Measurements from ENCODE around the gene NR4A3.
"Not testable (repeated sequence)": the region's sequence is repeated elsewhere in the genome, so short reads cannot be mapped to it uniquely, and the experiment has no call there.

NR4A3 gene

DNA sequence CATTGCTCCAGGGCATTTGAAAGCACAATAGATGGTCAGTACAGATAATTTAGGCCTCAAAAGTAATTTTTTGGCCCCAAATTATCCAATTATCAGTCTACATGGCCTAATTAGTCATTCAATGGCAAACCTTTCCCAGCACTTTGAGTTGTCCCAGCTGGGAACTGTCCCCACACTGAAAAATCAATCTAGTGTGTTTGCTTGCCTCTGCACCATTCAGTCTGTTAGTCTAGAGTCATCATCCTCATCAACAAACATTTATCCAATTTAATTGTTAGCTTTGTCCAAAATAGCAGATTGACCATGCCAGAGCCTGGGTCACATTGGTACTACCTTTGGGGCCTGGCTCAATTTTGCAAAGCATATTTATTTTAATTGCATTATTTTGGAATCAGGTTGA lies 13.9 kb downstream of the NR4A3 start:
- FAIRE-seq = no peak

DNA sequence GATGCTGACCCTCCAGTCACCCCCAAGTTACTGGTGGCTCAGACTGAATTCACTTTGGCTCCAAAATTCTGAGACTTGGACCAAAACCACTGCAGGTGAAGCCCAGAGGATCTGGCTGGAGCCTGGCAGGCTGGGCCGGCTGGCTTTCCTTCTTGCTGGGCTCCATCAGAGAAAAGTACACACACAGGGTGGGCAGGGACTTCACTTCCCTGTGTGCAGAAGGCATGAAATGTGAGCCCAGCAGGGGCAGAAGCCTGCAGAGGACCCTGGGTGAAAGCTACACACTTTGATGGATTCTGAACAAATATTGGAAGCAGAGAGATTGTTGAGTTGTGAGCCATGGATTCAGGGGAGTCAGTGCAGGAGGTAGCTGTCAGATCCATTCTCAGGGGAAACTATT lies 18.4 kb downstream of the NR4A3 start:
- no peak for FAIRE-seq

DNA sequence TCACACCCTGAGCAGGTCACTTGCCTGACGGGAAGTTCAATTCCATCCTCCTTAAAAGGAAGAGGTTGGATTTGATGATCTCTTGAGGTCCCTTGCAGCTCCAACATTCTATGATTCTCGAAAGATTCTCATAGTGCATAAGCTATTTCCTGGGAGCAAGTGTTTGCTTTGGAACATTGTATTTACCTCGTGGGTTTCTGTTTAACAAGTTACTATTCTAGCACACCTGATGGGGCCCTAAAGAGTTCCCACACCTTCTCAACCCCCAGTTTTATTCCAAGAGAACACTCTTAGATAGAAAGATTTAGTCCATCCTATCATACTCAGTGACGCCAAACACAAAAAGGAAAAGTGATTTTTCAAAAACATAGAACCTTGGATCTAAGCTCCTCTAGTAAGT lies 23.4 kb downstream of the NR4A3 start:
- no peak for FAIRE-seq

DNA sequence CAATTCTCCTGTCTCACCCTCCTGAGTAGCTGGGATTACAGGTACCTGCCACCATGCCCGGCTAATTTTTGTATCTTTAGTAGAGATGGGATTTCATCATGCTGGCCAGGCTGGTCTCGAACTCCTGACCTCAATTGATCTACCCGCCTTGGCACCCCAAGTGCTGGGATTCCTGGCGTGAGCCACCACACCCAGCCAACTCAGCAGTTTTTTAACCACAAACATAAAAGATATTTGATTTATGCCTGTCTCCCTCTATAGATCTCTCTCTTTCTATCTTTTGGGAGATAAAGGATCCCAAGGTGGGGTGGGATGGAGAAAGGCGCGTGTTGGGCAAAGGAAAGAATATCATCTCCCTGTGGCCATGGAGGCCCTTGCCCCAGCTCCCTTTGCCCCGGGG lies 26.8 kb downstream of the NR4A3 start:
- FAIRE-seq = no peak

DNA sequence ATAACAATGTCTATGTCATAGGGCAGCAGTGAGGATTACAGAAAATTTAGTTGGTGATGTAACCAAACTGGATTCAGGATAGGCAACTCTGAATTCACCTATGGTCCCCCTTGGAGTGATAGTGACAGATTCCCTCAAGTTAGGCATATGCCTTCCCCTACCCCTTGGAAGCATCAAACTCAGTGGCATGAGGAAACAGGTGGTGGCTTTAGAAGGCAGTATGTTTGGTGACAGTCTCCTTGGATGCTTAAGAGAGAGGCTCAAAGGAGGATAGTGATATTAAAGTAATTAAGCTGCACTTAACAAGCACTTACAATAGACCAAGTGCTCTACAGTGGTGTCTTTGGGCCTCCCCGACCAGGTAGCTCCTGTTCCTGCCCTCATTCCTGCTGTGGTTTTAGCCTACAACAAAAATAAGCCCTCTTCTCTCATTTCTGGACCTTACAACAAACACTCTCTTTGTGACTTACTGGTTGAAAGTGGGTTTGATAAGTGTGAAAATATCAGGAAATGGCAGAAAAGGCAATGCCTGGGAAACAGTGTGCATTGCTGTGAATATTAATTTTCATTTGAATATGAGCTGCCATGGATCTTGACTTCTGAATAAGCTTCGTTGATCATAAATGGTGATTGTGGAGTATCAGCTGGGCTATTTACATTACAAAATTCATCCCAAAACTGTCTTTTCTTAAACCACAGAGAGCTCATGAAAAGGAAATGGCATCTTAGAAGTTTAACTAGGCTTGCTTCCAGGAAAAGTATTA lies 29.2 kb downstream of the NR4A3 start:
- FAIRE-seq = no peak

DNA sequence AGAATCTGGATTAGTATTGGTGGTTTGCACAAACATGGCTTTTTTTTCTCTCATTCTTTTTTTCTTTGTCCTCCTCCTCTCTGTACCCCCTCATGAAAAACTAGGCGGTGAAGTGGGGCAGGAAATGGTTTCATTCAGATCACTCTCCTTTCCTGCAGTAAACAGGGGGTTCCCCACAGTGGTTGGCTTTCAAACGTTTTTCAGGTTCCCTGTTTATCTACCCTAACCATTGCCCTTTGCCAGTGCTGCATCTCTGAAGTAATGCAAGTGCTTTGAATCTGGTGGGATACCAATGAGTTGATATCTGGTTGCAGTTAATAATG lies 29.8 kb downstream of the NR4A3 start:
- no peak for FAIRE-seq

DNA sequence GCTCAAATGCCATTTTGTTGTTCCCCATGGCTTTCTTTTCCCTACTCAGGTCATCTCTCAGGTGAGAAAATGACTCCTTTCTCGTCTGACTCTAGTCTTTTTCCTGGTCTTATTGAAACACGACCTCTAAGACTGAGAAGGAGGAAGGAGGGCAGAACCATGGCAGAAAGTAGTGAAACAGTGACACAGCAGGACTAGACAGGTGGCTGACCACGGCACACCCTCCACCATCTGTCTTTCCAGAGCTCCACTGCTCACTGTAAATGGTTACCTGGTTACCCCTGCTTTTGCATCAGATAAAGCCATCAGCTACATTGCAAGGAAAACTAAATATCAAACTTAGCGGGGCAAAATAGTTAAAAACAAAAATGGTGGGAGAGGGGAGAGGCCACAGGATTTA lies 30.9 kb downstream of the NR4A3 start:
- FAIRE-seq = no peak

DNA sequence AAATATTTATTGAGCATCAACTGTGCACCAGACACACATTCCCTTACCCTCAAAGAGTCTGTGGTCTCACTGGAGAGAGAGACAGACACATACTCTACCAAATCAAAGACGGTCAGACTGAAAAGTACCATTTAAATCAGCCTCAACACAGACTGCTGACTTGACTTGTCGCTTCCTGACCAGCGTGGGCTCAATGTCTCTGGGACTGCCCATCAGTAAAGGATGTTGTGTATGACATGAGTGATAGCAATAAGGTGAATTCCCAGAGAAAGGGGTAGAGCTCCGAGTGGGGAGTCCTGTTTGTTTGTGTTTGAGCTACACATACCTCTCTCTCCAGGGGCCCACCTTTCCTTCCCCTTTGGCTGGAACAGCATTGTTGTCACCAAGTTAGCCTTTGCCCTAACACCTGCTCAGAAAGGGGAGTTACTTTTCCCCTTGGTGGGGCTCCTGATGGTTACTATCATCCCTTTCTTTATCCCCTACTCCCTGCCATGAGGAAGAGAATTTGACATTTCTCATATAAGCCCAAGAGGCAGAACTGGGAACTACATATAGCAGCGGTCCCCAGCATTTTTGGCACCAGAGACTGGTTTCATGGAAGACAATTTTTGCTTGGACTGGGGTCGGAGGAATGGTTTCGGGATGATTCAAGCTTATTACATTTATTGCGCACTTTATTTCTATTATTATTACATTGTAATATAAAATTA lies 33.9 kb downstream of the NR4A3 start:
- no peak for FAIRE-seq

DNA sequence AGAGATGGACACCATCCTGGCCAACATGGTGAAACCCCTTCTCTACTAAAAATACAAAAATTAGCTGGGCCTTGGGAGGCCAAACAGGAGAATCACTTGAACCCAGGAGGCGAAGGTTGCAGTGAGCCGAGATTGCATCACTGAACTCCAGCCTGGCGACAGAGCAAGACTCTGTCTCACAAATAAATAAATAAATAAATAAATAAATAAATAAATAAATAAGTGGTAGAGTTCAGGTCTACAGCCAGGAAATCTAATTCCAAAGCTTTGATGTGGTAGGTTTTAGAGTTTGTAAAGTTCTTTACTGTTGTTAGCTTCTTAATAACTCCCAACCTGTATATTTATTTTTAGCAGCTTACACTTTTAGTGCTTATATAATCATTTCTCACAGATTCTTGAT lies 35.9 kb downstream of the NR4A3 start:
- not testable (repeated sequence) for FAIRE-seq

DNA sequence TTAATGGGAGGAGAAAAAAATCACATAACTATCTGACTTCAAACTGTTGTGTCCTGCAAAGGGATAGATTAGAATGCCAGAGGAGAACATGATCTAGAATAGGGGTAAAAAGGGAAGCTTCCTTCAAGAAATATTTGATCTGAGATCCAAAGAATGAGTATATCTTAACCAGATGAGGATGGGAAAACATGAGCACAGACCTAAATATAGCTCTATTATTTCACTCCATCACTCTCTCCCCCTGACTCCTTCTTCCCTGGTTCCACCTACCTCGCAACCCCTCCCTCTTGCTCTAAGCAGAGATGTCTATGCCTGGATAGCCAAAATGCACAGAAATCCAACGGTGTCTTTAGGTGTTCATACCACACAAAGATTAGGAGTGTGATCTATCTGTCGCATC lies 36.4 kb downstream of the NR4A3 start:
- no peak for FAIRE-seq

DNA sequence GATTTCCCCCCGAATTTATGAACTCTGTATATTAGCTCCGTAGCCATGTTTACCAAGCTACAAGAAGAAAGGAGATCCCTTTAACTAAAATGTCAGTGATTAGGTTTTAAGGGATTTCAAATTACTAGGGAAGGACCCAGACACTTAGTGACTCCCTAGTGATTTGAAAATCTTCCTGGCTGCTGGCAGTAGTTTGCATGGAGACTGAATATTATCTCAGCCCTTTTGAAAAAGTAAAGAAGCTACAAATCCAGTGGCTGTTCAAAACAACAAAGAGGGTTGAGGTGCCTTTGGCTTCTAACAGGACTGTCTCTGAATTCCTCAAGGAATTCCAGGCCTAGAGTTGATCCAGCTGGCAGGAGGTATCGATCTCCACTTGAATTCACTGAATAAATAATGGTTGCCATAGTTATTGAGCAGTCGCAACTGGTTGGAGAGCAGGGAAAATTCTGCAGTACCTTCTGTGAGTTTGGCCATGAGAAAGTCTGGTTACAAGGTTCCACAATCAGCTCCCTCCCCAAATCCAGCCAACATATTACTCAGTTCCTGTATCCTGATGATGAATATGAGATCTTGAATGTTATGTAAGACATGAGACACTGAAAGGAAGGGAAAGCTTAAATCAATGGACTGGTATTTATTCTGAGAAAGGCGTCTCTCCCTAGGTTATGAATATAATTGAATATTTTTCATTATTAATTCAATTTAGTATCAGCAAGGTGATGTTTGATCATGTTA lies 37.7 kb downstream of the NR4A3 start:
- FAIRE-seq = no peak

DNA sequence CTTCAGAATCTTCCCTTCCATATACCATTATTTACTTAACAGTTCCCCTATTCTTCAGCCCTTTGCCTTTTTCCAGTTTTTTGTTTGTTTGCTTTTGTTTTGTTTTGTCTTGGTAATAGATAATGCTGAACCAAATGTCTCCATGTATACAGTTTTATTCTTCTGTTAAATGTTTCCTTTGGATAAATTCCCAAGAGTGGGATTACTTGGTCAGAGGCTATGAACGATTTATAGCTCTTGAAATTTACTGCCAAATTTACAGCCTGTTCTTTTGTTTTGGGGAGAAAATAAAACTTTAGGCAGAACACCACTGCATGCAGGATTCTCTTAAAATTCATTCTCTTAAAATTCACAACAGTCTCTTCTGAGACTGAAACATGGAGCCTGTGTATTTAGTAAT lies 38.6 kb downstream of the NR4A3 start:
- no peak for FAIRE-seq

DNA sequence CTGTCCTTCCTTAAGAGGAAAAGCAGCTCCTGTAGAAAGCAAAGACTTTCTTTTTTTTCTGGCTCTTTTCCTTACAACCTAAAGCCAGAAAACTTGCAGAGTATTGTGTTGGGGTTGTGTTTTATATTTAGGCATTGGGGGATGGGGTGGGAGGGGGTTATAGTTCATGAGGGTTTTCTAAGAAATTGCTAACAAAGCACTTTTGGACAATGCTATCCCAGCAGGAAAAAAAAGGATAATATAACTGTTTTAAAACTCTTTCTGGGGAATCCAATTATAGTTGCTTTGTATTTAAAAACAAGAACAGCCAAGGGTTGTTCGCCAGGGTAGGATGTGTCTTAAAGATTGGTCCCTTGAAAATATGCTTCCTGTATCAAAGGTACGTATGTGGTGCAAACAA lies 42.3 kb downstream of the NR4A3 start:
- no peak for FAIRE-seq

DNA sequence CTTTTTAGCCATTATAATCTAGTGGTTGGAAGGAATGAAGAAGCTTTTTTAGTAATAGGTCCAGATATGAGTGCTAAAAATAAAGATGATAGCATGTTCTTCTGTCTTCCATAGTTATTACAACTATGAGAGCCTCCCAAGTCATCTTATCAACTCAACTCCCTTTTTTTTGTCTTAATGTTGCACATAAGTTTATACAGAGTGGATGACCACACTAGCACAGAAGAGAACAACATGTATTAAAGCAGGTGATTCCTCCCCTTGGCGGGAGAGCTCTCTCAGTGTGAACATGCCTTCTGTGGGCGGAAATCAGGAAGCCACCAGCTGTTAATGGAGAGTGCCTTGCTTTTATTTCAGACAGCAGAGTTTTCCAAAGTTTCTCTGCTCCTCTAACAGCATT lies 44.7 kb downstream of the NR4A3 start:
- no peak for FAIRE-seq

DNA sequence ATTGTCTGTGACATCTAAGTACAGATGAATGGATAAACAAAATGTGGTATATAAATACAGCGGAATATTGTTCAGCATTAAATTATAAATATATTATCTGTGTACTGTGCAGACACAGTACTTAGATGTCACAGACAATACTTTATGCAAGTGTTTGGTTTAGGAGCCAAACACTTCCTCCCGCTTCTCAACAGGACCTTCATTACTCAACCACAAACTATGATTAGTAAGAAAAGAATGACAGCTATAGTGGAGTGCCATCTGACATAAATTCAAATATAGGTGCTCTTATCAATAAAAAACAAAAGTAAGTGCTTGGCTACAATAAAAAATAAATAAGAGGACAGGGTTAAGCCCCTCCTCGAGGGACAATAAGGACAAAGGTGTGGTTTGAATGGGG lies 45.9 kb downstream of the NR4A3 start:
- no peak for FAIRE-seq

DNA sequence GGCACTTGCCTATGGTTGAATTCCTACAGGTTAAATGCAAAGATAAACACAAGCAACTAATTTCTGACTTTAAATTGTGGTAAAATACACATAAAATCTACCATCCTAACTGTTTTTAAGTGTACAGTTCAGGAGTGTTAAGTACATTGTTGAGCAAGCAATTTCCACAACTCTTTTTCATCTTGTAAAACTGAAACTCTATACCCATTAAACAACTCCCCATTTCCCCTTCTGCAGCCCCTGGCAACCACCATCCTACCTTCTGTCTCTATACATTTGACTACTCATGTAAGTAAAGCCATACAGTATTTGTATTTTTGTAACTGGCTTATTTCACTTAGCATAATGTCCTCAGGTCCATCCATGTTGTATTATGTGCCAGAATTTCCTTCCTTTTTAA lies 46.3 kb downstream of the NR4A3 start:
- no peak for FAIRE-seq

DNA sequence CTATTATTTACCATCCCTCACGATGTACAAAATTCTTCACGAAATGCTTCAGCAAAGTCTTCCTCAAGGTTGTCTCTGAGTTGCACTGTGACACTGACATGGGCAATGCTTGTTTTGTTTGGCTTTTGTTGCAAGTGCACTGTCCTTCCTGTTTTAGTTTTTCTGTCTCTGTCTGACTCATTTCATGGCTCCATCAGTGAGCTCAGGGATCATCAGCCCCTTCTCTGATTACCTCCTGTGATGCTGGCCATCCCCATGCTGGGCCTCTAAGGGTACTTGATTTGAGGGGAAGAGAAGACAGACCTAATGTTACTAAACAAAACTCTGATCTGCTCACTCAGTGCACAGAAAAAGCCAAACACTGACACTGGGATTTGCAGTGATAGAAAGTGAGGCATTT lies 47.2 kb downstream of the NR4A3 start:
- FAIRE-seq = no peak

DNA sequence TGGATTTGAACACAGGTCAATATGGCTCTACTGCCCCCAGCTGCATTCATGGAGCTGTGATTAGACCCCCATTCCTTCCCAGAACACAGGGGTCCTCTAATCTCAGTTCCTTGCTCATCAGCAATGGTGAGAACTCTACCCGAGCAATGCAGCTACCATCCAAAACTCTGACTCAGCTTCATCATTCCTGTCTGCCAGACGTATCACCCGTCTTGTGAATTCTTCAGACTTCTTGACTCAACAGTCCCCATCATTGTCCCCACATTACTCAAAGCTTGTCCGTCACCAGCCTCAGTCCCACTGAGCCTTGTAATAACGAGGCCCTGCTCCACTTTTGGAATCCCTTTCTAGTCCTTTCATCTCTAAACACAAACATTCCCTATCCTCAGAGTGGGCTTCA lies 48.4 kb downstream of the NR4A3 start:
- FAIRE-seq = no peak

DNA sequence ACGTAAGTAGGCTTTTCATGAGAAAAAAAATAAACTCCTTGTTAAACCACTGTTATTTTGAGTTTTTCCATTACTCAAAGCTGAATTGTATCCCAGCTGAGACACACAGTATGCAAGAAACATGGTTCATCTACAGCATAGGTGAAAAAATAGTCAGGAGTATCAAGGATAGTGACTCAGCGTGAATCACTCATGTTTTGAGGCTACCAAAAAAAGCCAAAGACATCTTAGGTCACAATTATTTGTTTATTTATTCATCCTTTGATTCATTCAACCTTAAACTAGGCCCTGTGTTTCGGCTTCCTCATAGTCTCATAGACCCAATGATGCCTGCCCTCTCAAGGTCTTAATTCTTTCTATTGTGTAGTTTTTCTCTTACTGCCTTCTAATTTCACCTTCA lies 51.8 kb downstream of the NR4A3 start:
- FAIRE-seq = no peak

DNA sequence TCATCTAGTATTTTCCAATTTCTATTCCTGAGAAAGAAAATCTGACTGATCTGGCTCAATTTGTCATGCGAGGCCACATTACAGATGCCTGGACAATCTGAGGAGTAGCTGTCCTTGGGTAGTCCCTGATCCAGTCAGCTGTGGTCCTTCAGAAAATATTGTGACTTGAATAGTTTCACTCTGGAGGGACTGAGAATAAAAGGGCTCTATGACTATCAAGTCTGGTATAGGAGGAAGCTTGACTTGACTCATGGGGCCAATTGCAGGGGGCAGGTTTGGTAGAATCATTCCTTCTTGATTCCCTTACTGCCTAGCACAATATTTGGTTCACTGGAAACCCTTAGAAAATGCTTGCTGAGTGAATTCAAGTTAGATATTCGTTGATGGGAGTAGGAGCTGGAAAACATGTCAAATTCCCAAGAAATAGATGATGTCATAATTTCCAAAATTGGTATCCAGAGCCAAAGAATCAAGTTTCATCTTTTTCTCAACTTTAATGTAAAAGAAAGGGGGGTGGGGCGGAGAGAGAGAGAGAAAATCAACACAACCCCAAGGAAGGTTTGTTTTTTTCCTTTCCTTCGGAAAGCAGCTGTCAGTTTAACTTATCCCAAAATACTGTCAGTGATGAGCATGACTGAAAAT lies 52.4 kb downstream of the NR4A3 start:
- FAIRE-seq = no peak

DNA sequence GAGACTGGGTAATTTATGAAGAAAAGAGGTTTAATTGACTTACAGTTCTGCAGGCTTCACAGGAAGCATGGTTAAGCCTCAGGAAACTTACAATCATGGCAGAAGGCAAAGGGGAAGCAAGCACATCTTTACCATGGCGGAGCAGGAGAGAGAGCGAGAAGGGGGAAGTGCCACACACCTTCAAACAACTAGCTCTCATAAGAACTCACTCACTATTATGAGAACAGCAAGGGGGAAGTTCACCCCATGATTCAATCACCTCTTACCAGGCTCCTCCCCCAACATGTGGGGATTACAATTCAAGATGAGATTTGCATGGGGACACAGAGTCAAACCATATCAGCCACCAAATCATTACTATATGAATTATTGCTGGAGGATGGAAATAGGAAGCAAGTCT lies 54.5 kb downstream of the NR4A3 start:
- no peak for FAIRE-seq

DNA sequence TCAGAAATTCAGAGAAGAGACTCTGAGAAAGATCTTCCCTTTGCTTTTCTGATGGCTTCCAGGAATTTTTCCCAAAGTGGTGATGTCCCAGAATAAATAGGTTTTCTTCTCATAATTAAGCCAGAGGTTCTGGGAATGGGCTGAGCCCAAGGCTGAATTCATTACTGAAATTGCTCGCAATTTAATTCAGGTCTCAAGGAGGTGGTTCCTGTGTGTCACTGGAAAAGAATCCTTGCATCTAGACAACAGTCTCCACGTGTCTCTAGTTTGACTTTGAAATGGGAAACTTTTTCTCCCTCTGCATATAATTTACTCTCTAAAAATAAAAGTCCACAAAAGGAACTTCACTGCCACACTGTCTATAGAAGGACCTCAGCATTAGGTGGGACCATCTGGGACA lies 57.0 kb downstream of the NR4A3 start:
- FAIRE-seq = no peak

DNA sequence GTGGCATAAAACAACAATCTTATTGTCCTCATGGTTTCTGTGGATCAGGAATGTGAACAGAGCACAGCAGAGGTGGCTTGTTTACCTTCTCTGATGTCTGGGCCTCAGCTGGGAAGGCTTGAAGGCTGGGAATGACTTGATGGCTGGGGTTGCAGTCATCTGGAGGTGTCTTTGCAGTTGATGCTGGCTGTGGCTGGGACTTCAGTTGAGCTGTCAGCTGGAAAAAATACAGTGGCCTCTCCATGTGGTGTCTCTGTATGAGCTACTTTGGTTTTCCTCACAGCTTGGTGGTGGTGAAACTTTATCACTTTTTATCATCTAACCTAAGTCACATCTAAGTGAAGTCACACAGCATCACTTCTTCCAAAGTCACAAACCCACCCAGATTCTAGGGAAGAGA lies 60.1 kb downstream of the NR4A3 start:
- no peak for FAIRE-seq

DNA sequence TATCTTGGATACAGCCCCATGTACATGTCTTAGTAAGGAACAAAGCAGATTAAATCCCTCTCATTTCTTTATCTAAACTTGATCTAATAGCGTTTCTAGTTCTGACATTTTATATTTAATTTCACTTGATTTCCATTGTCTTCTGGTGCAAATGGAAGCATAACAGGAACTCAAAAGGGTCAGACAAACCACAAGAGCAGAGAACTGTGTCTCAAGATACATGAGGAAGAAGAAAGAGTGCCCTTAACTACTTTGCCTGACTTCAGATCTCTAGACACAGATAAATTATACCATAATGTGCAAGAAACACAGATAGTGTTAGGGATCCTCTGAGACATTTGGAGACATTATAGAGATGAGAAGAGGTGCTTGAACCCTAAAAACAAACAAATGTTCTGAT lies 64.1 kb downstream of the NR4A3 start:
- FAIRE-seq = no peak

Measured in A204.1 (cell line).